ENCODE results near the gene ANGEL1. TPM values are rescaled to one million over a fixed set of nuclear protein-coding genes. Genes with fewer than 3 reads are reported as not detected.

The ANGEL1 gene
- total RNA-seq, 6 experiments from 2014 or later, result 9.3 to 17.8 (median 14.4) TPM

GRCh38 chr14:76793956-76794355, 18.7 kb downstream of the ANGEL1 start:
- 84% methylated on average over 5 of the region's 5 CpGs for WGBS (ENCODE audit: insufficient coverage, low coverage, low lambda C conversion rate, missing lambda C conversion rate)

GRCh38 chr14:76793324-76793723, 19.4 kb downstream of the ANGEL1 start:
- H3K27me3 ChIP-seq, result no peaks in the 10 kb centered on the region
- no peak overlapping the region for H3K4me3 ChIP-seq
- intact Hi-C loops (cut with DNase I), result no loop called here
- ATAC-seq (no peak), DNase-seq (no peak)
- TF ChIP-seq CTCF (IDR thresholded peaks at IDR 0.05) (no peak), POLR2A (IDR thresholded peaks at IDR 0.05) (no peak)
- H3K36me3 ChIP-seq, result peaks cover 0 to 47% (median 15%) of the 10 kb centered on the region in 4 donors
- WGBS (ENCODE audit: insufficient coverage, low coverage, low lambda C conversion rate, missing lambda C conversion rate), result 90% methylated on average over 4 of the region's 4 CpGs
- no peaks in the 10 kb centered on the region for H3K9me3 ChIP-seq
- H3K4me1 ChIP-seq, result no peaks in the 10 kb centered on the region
- no peak overlapping the region for H3K27ac ChIP-seq

More at GRCh38 chr14:76793956-76794355, 18.7 kb downstream of the ANGEL1 start:
- intact Hi-C loops (cut with DNase I), result no loop called here
- H3K27ac ChIP-seq, result no peak overlapping the region
- ATAC-seq (no peak), DNase-seq (no peak)
- H3K4me1 ChIP-seq, result no peaks in the 10 kb centered on the region
- peaks cover 0 to 47% (median 12%) of the 10 kb centered on the region in 4 donors for H3K36me3 ChIP-seq
- no peaks in the 10 kb centered on the region for H3K9me3 ChIP-seq
- TF ChIP-seq CTCF (IDR thresholded peaks at IDR 0.05), result no peak
- no peak for TF ChIP-seq POLR2A (IDR thresholded peaks at IDR 0.05)
- H3K27me3 ChIP-seq, result no peaks in the 10 kb centered on the region
- no peak overlapping the region for H3K4me3 ChIP-seq

- peaks cover 0 to 51% (median 19%) of the 10 kb centered on the region in 4 donors for H3K36me3 ChIP-seq
- ATAC-seq, result no peak
- WGBS (ENCODE audit: insufficient coverage, low coverage, low lambda C conversion rate, missing lambda C conversion rate), result 100% methylated on average over 1 of the region's 2 CpGs
Observed at GRCh38 chr14:76792422-76792821, 20.3 kb downstream of the ANGEL1 start.

GRCh38 chr14:76786601-76787000, 26.1 kb downstream of the ANGEL1 start:
- Histone ChIP-seq H3K27ac (no peak overlapping the region), H3K27me3 (no peaks in the 10 kb centered on the region), H3K36me3 (peaks cover 0 to 43% (median 21%) of the 10 kb centered on the region in 4 donors), H3K9me3 (no peaks in the 10 kb centered on the region), H3K4me3 (no peak overlapping the region), H3K4me1 (no peaks in the 10 kb centered on the region)
- TF ChIP-seq POLR2A (IDR thresholded peaks at IDR 0.05) (no peak), CTCF (IDR thresholded peaks at IDR 0.05) (no peak)
- intact Hi-C loops (cut with DNase I), result loop anchor here (10.0 kb wide), 2 partner anchors 72 to 82 kb away; no protein-coding TSS in a partner anchor
- DNase-seq, result no peak
- 100% methylated on average over 1 of the region's 2 CpGs for WGBS (ENCODE audit: insufficient coverage, low coverage, low lambda C conversion rate, missing lambda C conversion rate)
- ATAC-seq, result no peak

More at GRCh38 chr14:76792422-76792821, 20.3 kb downstream of the ANGEL1 start:
- H3K4me1 ChIP-seq, result no peaks in the 10 kb centered on the region
- no peak for TF ChIP-seq POLR2A (IDR thresholded peaks at IDR 0.05)
- no peak for TF ChIP-seq CTCF (IDR thresholded peaks at IDR 0.05)
- H3K27ac ChIP-seq, result no peak overlapping the region
- H3K4me3 ChIP-seq, result no peak overlapping the region
- no peaks in the 10 kb centered on the region for H3K9me3 ChIP-seq
- no peak for DNase-seq
- intact Hi-C loops (cut with DNase I), result no loop called here
- H3K27me3 ChIP-seq, result no peaks in the 10 kb centered on the region
